GM21717 (cell line): ENCODE results near the gene KIF5C.

Experiments used
- ATAC-seq: cut with Tn5 transposase; IDR thresholded peaks from one replicate; pipeline ENCODE4 v1.9.1; 2021; ENCODE audit warnings: mild to moderate bottlenecking, moderate library complexity; ENCODE audit not compliant: unreplicated experiment

Gene KIF5C

GRCh38 chr2:149037851-149038250 lies 162.8 kb downstream of the KIF5C start:
- no peak for ATAC-seq

GRCh38 chr2:149038442-149039212 lies 163.6 kb downstream of the KIF5C start, which contains the start of gene LYPD6B:
Gene LYPD6B (plus strand): TSS chr2:149038699. CDS start chr2:149130949, 92,250 bp downstream.
- peak; percentile 75 for ATAC-seq

GRCh38 chr2:149039213-149039724 lies 164.2 kb downstream of the KIF5C start:
- no peak for ATAC-seq

GRCh38 chr2:149040451-149040850 lies 165.4 kb downstream of the KIF5C start:
- ATAC-seq: no peak

DNA sequence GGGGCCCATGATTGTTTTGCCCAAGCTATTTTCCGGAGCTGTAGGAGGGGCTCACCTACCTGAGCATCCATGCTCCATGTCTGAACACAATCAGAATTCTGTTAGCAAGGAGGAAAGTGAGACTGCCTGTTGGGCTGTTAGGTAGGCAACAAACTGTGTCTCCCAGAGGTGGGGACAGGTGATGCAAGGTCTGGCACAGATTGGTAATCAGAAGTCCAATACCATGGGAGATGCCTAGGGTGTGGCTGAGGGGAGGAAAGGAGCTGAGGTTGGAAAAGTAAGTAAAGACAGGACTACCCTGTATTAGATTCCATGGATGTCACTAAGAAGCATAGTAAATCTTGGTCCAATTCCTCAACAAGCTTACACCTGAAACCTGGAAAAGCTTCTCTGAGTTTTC lies 166.5 kb downstream of the KIF5C start:
- ATAC-seq: no peak

GRCh38 chr2:149042881-149043280 lies 167.9 kb downstream of the KIF5C start:
- ATAC-seq: no peak

GRCh38 chr2:149044500-149044899 lies 169.5 kb downstream of the KIF5C start:
- no peak for ATAC-seq

- no peak for ATAC-seq
Measured at GRCh38 chr2:149047118-149047517, 172.1 kb downstream of the KIF5C start.

GRCh38 chr2:149049142-149049541 lies 174.1 kb downstream of the KIF5C start:
- ATAC-seq: no peak

DNA sequence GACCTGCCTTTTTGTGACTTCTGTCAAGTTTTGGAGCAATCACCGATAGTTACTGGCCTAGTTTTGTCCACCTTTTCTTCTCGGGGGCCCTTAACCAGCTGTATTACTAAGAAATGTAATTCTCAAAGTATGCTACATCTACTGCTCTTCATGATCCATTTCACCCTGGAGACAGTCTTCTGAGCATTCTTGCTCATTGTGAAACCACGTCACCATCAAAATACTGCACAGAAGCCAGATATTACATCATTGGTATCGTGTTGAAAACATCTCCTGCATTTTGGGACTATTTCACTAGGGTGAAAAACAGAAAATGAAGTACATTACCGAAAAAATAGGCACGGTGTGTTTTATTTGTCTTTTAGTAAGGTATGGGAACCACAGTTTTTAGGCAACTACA lies 175.2 kb downstream of the KIF5C start:
- peak; percentile 95 for ATAC-seq

DNA sequence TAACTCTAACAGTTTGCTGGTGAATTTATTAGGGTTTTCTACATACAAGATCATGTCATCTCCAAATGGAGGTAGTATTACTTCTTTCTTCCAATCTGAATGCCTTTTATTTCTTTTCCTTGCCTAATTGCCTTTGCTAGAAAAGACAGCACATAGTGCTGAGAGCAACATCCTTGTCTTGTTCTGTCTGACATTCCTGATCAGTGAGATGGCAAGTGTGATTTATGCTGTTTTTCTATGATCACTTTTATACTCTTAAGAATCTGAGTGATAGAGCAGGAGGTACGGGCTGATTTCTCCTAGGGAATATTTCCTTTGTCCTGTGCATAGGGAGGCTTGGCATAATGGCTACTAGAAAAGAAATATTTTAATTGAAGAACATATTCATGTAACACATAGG lies 180.7 kb downstream of the KIF5C start:
- ATAC-seq: no peak

DNA sequence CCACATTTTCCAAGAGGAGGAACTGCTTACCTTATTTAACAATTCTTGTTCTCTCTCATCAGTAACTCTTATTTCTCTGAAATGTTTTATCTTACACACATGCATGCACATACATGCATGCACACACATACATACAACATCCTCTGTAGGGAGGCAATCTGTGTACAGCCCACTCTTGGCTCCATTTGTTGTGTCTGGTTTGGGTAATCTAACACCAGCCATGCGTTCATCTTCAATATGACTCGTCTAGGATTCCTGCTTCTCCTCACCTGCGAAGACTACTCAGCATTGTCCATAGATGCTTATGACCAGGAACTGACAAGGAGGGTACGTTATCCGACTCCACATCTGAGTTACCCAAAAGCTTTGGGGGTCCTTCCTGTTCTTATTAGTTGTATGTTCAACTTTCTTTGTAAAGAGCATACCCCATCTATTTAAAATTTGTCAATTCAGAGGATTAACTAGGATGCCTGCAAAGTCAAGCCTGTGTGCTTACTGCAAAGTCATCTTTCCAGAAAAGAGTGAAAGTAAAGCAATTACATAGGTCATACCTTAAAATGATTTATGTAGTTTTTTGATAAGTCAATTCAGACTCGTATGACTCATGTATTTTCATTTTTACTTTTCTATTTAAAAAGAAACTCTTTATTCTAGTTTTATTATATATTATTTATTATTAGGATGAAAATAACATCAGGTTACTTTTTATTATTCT lies 181.7 kb downstream of the KIF5C start:
- no peak for ATAC-seq

DNA sequence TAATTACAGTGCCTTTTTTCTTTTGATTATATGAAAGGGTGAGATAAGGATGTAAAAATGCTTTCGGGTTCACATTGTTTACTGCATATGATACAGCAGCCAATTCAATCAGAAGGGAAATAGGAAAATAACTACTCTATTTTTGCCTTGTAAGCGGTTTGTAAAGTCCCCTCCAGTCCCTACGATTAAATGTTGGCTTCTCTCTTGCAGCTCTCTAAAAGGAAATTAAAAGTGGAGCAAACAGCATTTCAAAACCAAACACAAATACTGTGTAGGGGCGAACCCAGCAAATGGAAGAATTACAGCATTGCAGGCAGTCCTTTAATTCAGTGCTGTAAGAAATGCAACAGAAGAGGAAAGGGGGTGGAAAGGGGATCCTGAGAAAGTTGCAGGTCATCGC lies 182.4 kb downstream of the KIF5C start:
- ATAC-seq: no peak

DNA sequence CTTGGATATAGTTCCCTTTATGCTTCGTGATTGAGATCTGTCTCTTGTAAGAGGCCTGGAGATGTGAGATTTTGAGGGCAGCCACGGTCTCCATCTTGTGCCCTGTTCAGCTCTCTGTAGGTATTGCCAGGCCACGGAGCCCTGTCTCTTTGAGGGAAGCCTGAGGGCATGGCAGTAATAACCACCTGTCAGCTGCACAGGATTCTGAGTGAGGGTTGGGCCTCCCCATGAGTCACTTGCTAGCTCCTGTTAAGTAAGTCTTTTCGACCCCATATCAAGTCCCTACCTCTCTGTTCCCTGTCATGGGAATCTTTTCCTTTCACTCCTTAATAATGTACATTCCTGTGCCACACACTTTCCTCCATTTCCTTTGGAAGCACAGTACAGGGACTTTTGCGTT lies 183.9 kb downstream of the KIF5C start:
- no peak for ATAC-seq

- no peak for ATAC-seq
Measured at GRCh38 chr2:149059822-149060221, 184.8 kb downstream of the KIF5C start.

GRCh38 chr2:149061133-149061745 lies 186.2 kb downstream of the KIF5C start:
- ATAC-seq: no peak

DNA sequence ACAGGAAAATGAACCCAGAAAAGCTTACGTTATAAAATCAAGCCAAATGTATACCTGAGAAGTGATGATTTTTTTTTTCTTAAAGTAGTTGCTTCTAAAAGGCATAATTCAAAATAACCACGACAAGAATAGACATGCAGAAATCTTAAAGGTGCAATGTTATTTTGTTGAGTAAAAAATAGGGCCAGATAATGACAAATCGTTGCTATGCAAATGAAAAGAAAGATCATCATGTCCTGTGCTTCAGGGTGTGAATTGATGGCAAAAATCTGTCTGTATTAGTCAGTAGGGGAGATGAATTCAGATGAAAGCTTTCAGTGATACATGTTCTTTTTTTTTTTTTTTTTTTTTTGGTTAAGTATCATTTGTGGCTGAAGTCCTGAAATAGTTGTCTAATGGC lies 187.5 kb downstream of the KIF5C start:
- no peak for ATAC-seq

DNA sequence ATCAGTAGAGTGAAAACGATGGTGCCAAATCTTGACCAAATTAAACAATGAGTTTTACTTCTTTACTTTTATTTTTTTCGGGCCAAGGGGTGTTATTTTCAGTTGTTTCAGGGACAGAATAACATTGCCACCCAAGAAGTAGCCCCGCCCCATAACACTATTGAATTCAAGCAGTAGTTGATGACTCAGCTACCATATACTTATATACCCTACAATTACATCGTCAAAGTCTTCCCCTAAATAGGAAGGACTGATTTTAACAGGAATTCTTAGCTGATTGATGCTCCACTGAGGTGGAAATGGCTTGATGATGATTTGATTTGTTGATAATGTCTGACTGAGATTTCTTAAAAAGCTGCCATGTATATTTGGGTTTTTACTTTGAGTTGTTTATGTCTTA lies 188.2 kb downstream of the KIF5C start:
- ATAC-seq: no peak

GRCh38 chr2:149064365-149064841 lies 189.4 kb downstream of the KIF5C start:
- no peak for ATAC-seq

- no peak for ATAC-seq
Measured at GRCh38 chr2:149064856-149065630, 190.0 kb downstream of the KIF5C start.
